ENCODE results near the gene POR. TPM values are rescaled to one million over a fixed set of nuclear protein-coding genes. Genes with fewer than 3 reads are reported as not detected.

The POR gene
- total RNA-seq, 1 donor from 2014 or later, result 54.7 TPM

Small RNA genes lying within 50 kb of the gene (microRNA-seq; reads per million reads assigned to microRNA genes)
- not detected for gene MIR4651

Other genes starting within 250 kb of the POR start
- gene HIP1, start 176.2 kb upstream of the POR start, total RNA-seq, result 15.6 TPM
- not detected for gene CCL26, start 142.9 kb upstream of the POR start, total RNA-seq
- not detected for gene CCL24, start 101.3 kb upstream of the POR start, total RNA-seq
- 16.3 TPM for gene RHBDD2, start 36.1 kb upstream of the POR start, total RNA-seq
- 90.7 TPM for gene TMEM120A, start 79.4 kb downstream of the POR start, total RNA-seq
- 21.4 TPM for gene STYXL1, start 132.8 kb downstream of the POR start, total RNA-seq
- gene MDH2, start 133.0 kb downstream of the POR start, total RNA-seq, result 639 TPM